Measurements from ENCODE around the gene DDX52. TPM values are rescaled to one million over a fixed set of nuclear protein-coding genes. Genes with fewer than 3 reads are reported as not detected.

DDX52 gene
- total and polyA plus RNA-seq, 2 of the 13 experiments (the other 11 are each of a cell fraction or from before 2014, with no cell fraction given): 8.9 to 36.1 TPM

DNA sequence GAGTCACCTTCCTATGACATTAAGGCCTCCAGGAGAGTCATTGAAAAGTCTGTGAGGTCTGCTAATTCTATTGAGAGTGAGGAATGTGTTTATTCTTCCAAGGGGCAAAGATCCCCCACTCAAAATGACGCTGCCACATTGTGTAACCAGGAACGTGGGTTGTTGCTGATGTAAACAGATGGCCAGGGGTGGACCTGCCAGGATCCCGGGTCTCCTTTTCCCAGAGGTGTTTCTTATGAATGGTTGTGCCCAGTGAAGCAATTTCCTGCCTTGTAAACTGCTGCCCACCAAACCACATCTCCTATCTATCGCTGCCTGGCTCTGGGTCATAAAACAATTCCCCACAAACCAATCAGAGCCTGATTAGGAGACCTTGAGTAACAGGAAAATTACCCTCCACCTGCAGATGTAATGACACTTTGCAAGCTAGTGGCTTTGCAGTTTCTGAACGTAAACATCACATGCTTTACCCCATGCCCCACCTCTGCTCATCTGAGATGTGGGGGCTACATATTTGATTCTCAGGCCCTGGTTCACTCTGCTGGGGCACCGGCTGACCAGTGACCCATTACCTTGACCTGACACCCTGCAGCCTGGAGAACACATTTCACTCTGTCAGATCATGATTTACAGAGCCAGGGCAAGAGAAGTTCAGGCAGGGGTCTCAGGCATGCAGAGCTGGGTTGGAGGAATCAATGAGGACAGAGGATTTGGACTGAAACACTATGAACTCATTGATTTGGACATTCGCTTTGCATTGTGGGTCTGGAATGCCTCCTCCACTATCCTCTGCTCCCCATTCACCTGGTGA, 33.1 kb upstream of the DDX52 start (continued):
- TF ChIP-seq HHEX (CRISPR knock-in tag; IDR thresholded peaks at IDR 0.05): peak; percentile 52; the same call in 1 of the 2 replicates
- no peak for TF ChIP-seq MTERF4 (CRISPR knock-in tag; IDR thresholded peaks at IDR 0.05)
- peak; percentile 20; the same call in 1 of the 2 replicates for TF ChIP-seq NR2C2 (CRISPR knock-in tag; IDR thresholded peaks at IDR 0.05; ENCODE audit: borderline replicate concordance)
- TF ChIP-seq THAP7 (CRISPR knock-in tag; IDR thresholded peaks at IDR 0.05): no peak
- peak; percentile 66; the same call in 1 of the 2 replicates for TF ChIP-seq MIER3 (CRISPR knock-in tag; IDR thresholded peaks at IDR 0.05; ENCODE audit: borderline replicate concordance)
- no peak for TF ChIP-seq ZNF382 (CRISPR knock-in tag; IDR thresholded peaks at IDR 0.05; ENCODE audit: borderline replicate concordance)
- no peak for TF ChIP-seq CERS6 (CRISPR knock-in tag; IDR thresholded peaks at IDR 0.05)
- TF ChIP-seq TBX2 (CRISPR knock-in tag; IDR thresholded peaks at IDR 0.05; ENCODE audit: borderline replicate concordance): peak; percentile 91; the same call in 1 of the 2 replicates
- TF ChIP-seq FOXP1 (IDR thresholded peaks at IDR 0.05): peak; percentile 80
- peak; percentile 97 for TF ChIP-seq FOXP1 (CRISPR knock-in tag; IDR thresholded peaks at IDR 0.05)
- TF ChIP-seq SP1 (IDR thresholded peaks at IDR 0.05): no peak
- TF ChIP-seq SP1 (CRISPR knock-in tag; IDR thresholded peaks at IDR 0.05): peak; percentile 28; the same call in 1 of the 2 replicates
- no peak; the same call in 1 of the 2 replicates for TF ChIP-seq ZNF230 (CRISPR knock-in tag; IDR thresholded peaks at IDR 0.05)
- no peak for TF ChIP-seq TOE1 (CRISPR knock-in tag; IDR thresholded peaks at IDR 0.05)
- no peak for TF ChIP-seq AKAP8 (CRISPR knock-in tag; IDR thresholded peaks at IDR 0.05)
- no peak for TF ChIP-seq ZNF18 (CRISPR knock-in tag; IDR thresholded peaks at IDR 0.05; ENCODE audit: insufficient replicate concordance)
- 0 out of 2 replicates have a peak, but pooled peaks have one; percentile 50 for TF ChIP-seq HOXA5 (CRISPR knock-in tag; IDR thresholded peaks at IDR 0.05)
- peak in 1 of 2 experiments; percentile 15; a peak in 2 of 4 replicates for TF ChIP-seq POLR2A (IDR thresholded peaks at IDR 0.05; ENCODE audit: insufficient read depth in 1 of 2, low read depth in 2 of 2, low read length in 2 of 2)
- 0 out of 2 replicates have a peak, but pooled peaks have one; percentile 9 for TF ChIP-seq ATF7 (IDR thresholded peaks at IDR 0.05)
- TF ChIP-seq ATF7 (CRISPR knock-in tag; IDR thresholded peaks at IDR 0.05): no peak
- TF ChIP-seq JDP2 (CRISPR knock-in tag; IDR thresholded peaks at IDR 0.05; ENCODE audit: borderline replicate concordance): no peak
- TF ChIP-seq ZNF850 (CRISPR knock-in tag; conservative IDR thresholded peaks at IDR 0.05): no peak
- no peak for TF ChIP-seq BRF2 (CRISPR knock-in tag; IDR thresholded peaks at IDR 0.05)
- no peak for TF ChIP-seq ZUFSP (CRISPR knock-in tag; IDR thresholded peaks at IDR 0.05; ENCODE audit: borderline replicate concordance)

Measured in HepG2 (cell line).